BLaER1 treated with 17β-estradiol and CSF1 and Interleukin-3, amounts not matched to agents 10 nM and 100 nM (cell line): Measurements from ENCODE around the gene ST8SIA3.

Experiments
- H3K27ac ChIP-seq, 11 experiments: shearing (Covaris generic); formaldehyde crosslinking; 2 replicates each; pipeline ENCODE4 v1.8.1; 2022
- H3K27me3 ChIP-seq, 11 experiments: shearing (Covaris generic); formaldehyde crosslinking; 2 replicates each; pipeline ENCODE4 v1.8.1; 2022
- H3K36me3 ChIP-seq, 11 experiments: shearing (Covaris generic); formaldehyde crosslinking; 2 replicates each; pipeline ENCODE4 v1.8.1; 2022
- H3K4me1 ChIP-seq, 10 experiments: shearing (Covaris generic); formaldehyde crosslinking; 2 replicates each; pipeline ENCODE4 v1.8.1; 2022
- H3K4me2 ChIP-seq, 11 experiments: shearing (Covaris generic); formaldehyde crosslinking; 2 replicates each; pipeline ENCODE4 v1.8.1; 2022
- H3K4me3 ChIP-seq, 10 experiments: shearing (Covaris generic); formaldehyde crosslinking; 2 replicates each; pipeline ENCODE4 v1.8.1; 2022
- H3K9ac ChIP-seq, 11 experiments: shearing (Covaris generic); formaldehyde crosslinking; 2 replicates each; pipeline ENCODE4 v1.8.1; 2022
- H3K9me3 ChIP-seq, 11 experiments: shearing (Covaris generic); formaldehyde crosslinking; replicated peaks in 1 of 11; 2 replicates each; pipeline ENCODE4 v1.8.1; 2022
- H4K20me1 ChIP-seq, 11 experiments: shearing (Covaris generic); formaldehyde crosslinking; 2 replicates each; pipeline ENCODE4 v1.8.1; 2022
- Cebpa-rat ChIP-seq, 11 experiments: shearing (Covaris generic); IDR thresholded peaks; 2 replicates each; pipeline ENCODE4 v1.8.1; 2022

Gene ST8SIA3

DNA sequence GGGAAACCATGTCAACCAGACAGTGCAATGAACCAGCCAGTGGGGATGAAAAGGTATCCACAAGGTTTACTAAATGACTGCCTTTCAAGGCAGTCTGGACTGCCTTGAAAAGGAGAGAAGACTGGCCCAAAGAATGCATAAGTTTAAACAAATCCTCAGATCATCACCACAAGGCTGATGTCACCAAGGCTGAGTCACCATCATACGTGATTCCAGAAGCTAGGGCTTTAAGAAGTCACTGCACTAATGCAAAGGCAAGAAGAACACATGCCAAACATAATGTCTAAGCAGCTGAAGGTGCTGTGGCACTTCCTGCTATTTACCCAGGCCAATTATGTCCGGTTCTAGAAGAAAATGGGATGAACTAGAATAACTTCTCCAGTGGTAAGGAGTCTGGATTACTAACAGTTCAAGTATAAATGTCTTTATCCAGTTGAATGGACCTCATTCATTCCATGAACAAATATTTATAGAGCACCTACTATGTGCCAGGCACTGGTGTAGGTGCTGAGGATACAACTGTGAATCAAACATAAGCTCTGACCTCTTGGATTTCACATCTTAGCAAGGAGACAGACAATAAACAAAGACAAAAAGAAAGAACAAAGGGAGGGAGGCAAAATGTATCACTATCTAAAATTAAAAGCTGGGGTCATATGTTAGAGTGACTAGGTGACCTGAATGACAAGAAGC lies 45.2 kb downstream of the ST8SIA3 start:
- Histone ChIP-seq H3K4me2 (no peak overlapping the region), H3K36me3 (no peaks in the 10 kb centered on the region), H3K4me3 (no peak overlapping the region), H3K9me3 (peaks cover 0 to 17% (median 5%) of the 10 kb centered on the region in 11 experiments; a peak in 10 of 22 replicates), H4K20me1 (no peaks in the 10 kb centered on the region), H3K27ac (no peak overlapping the region), H3K27me3 (no peaks in the 10 kb centered on the region), H3K4me1 (no peaks in the 10 kb centered on the region), H3K9ac (no peak overlapping the region)
- no peak for TF ChIP-seq Cebpa-rat (IDR thresholded peaks at IDR 0.05)

DNA sequence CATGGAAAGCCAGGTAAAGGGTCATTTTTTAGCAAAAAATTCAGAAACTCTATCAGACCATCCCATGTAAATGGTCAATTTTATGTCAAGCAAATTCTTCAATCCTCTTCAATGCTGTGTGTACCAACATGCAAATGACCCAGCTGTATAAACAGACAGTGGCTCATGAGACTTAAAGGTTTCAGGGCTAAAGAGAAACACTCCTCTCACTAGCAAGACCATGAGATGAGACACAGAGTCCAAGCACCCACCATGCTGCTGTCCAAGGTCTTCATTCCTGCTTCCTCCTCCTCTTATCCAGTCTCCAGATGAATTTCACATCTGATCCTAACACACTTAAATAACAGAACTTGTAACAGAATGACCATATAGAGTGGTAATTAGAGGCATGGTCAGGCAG lies 52.0 kb downstream of the ST8SIA3 start:
- Histone ChIP-seq H3K4me3 (no peak overlapping the region), H4K20me1 (no peaks in the 10 kb centered on the region), H3K36me3 (no peaks in the 10 kb centered on the region), H3K27ac (no peak overlapping the region), H3K9ac (no peak overlapping the region), H3K27me3 (no peaks in the 10 kb centered on the region), H3K9me3 (peaks cover 0 to 5% (median 0%) of the 10 kb centered on the region in 11 experiments; a peak in 1 of 22 replicates), H3K4me1 (no peaks in the 10 kb centered on the region), H3K4me2 (no peak overlapping the region)
- TF ChIP-seq Cebpa-rat (IDR thresholded peaks at IDR 0.05), result no peak

DNA sequence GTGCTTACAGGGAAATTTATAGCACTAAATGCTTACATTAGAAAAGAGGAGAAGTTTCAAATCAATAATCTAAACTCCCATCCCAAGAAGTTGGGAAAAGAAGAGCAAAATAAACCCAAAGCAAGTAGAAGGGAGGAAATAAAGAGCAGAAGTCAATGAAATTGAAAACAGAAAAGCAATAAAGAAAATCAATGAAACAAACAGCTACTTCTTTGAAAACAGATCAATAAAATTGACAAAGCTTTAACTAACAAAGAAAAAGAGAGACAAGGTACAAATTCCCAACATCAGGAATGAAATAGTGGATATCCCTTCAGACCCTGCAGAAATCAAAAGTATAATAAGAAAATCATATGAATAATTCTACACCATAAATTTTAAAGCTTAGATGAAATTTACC lies 57.3 kb downstream of the ST8SIA3 start:
- no peak overlapping the region for H3K4me2 ChIP-seq
- peaks cover 0 to 9% (median 0%) of the 10 kb centered on the region in 11 experiments; a peak in 2 of 22 replicates for H3K9me3 ChIP-seq
- H4K20me1 ChIP-seq, result no peaks in the 10 kb centered on the region
- H3K9ac ChIP-seq, result no peak overlapping the region
- H3K27ac ChIP-seq, result no peak overlapping the region
- no peaks in the 10 kb centered on the region for H3K27me3 ChIP-seq
- H3K4me3 ChIP-seq, result no peak overlapping the region
- TF ChIP-seq Cebpa-rat (IDR thresholded peaks at IDR 0.05), result no peak
- H3K4me1 ChIP-seq, result no peaks in the 10 kb centered on the region
- no peaks in the 10 kb centered on the region for H3K36me3 ChIP-seq

DNA sequence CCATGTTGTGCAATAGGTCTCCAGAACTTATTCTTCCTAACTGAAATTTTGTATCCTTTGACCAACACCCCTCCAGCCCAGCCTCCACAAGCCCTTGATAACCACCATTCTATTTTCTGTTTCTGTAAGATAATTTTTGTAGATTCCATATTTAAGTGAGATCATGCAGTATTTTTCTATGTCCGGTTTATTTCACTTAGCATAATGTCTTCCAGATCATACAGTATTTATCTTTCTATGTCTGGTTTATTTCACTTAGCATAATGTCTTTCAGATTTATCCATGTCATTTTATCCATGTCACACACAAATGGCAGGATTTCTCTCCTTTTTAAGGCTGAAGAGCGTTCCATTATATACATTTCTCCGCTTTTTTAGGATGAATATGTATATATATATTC lies 58.4 kb downstream of the ST8SIA3 start:
- no peak overlapping the region for H3K27ac ChIP-seq
- no peak overlapping the region for H3K9ac ChIP-seq
- no peak for TF ChIP-seq Cebpa-rat (IDR thresholded peaks at IDR 0.05)
- H3K4me3 ChIP-seq, result no peak overlapping the region
- peaks cover 0 to 9% (median 0%) of the 10 kb centered on the region in 11 experiments; a peak in 2 of 22 replicates for H3K9me3 ChIP-seq
- H3K27me3 ChIP-seq, result no peaks in the 10 kb centered on the region
- no peaks in the 10 kb centered on the region for H4K20me1 ChIP-seq
- no peak overlapping the region for H3K4me2 ChIP-seq
- no peaks in the 10 kb centered on the region for H3K36me3 ChIP-seq
- H3K4me1 ChIP-seq, result no peaks in the 10 kb centered on the region

DNA sequence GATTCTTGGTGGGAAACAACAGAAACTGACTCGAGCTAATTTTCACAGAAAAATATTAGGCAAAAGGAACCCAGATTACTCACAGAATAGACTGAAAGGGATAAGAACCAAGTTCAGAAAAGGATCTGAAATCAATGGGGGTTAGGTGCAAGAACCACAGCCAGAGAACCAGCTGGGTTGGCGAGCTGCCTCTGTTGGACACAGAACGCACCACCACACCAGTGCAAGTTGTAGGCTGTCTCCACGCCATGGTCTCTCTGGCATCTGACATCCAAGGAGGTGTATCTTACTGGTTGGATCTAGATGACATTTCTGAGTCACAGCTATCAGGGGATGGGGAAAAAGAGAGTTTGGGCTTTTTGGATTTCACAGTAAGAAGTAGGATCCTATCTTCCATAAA lies 64.2 kb downstream of the ST8SIA3 start:
- H3K4me2 ChIP-seq, result no peak overlapping the region
- TF ChIP-seq Cebpa-rat (IDR thresholded peaks at IDR 0.05), result no peak
- peaks cover 3 to 10% (median 7%) of the 10 kb centered on the region in 11 experiments; a peak in 9 of 22 replicates for H3K9me3 ChIP-seq
- H3K4me1 ChIP-seq, result no peaks in the 10 kb centered on the region
- H3K27ac ChIP-seq, result no peak overlapping the region
- H3K36me3 ChIP-seq, result no peaks in the 10 kb centered on the region
- no peaks in the 10 kb centered on the region for H3K27me3 ChIP-seq
- H4K20me1 ChIP-seq, result no peaks in the 10 kb centered on the region
- H3K9ac ChIP-seq, result no peak overlapping the region
- no peak overlapping the region for H3K4me3 ChIP-seq
